GM13977 (cell line): ENCODE data around the gene TGFBI.

Experiments used
- DNase-seq: peaks from one replicate; pipeline ENCODE4 v3.0.0; 2012; ENCODE audit warnings: low spot score
- in situ Hi-C: fragments of 300-500 bp; cut with MboI; formaldehyde crosslinking; loops from one replicate; pipeline ENCODE4 v1.12.0; 2022; ENCODE audit warnings: low sequenced_read_pairs, low pct_unique_long_range_greater_than_20kb, mixed read lengths, inconsistent platforms; ENCODE audit not compliant: unreplicated experiment
- TF ChIP-seq, protein P1 (sequence below): IDR thresholded peaks from 2 replicates; pipeline ENCODE4 v1.5.1; 2012; ENCODE audit warnings: mild to moderate bottlenecking, control low read depth; ENCODE audit not compliant: insufficient read depth; ENCODE audit errors: extremely low read depth, missing control alignments

The TGFBI gene

GRCh38 chr5:136006761-136007251 lies 22.0 kb upstream of the TGFBI start:
- in situ Hi-C loops, result no loop called here
- TF ChIP-seq, protein P1, sequence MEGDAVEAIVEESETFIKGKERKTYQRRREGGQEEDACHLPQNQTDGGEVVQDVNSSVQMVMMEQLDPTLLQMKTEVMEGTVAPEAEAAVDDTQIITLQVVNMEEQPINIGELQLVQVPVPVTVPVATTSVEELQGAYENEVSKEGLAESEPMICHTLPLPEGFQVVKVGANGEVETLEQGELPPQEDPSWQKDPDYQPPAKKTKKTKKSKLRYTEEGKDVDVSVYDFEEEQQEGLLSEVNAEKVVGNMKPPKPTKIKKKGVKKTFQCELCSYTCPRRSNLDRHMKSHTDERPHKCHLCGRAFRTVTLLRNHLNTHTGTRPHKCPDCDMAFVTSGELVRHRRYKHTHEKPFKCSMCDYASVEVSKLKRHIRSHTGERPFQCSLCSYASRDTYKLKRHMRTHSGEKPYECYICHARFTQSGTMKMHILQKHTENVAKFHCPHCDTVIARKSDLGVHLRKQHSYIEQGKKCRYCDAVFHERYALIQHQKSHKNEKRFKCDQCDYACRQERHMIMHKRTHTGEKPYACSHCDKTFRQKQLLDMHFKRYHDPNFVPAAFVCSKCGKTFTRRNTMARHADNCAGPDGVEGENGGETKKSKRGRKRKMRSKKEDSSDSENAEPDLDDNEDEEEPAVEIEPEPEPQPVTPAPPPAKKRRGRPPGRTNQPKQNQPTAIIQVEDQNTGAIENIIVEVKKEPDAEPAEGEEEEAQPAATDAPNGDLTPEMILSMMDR, result no peak
- no peak for DNase-seq

DNA sequence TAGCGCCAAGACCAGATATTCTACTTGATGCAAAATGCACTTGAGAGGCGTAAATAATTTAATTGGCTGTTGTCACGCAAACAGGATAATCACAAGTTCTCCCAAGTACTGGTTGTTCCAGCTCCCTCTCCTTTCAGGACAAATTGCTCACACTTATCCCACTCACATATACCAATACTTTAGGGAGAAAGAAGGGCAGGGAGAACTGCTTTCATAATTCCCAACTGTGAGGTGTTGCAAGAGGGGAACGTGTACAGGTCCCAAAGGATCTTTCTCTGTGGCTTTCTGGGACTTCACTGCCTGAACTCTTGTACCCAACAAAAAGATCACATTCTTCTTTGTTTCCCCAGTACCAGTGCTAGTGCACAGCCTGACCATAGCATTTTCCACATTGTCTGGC lies 21.5 kb upstream of the TGFBI start:
- in situ Hi-C loops, result no loop called here
- TF ChIP-seq, protein P1, result no peak
- no peak for DNase-seq

GRCh38 chr5:136011414-136012001 lies 17.3 kb upstream of the TGFBI start:
- DNase-seq, result no peak
- in situ Hi-C loops, result no loop called here
- TF ChIP-seq, protein P1, result no peak

DNA sequence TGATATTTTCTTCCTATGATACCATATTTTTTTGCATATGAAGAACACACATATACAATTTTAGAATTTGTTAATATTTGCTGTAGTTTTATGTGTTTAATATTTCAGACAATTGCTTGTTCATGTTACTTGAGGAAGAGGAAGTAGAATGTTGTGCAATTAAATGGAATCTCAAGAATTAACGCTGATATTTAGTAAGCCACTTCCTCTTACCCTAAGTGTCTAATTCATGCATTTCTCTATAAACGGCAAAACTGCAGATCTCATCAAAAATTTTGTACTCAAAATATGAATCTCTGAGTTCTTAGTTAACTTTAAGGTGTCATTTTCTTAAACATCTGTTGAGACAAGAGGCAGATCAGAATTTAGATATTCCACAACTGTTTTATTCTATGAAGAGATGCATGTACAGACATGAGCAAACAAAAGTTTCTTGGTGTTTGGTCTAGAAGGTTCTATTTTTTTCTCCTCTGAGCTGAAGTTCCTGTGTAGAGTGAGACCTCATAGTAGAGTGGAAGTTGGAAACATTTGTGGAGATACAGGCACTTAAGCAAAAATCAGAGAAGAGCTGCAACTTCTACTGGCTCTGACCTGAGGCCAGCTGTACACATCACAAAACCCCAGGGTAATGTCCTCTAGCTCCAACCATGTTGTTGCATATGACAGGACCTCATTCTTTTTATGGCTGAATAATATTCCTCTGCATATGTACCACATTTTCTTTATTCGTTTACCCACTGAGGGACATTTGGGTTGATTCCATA lies 16.6 kb upstream of the TGFBI start:
- in situ Hi-C loops, result no loop called here
- TF ChIP-seq, protein P1, result no peak
- no peak for DNase-seq

DNA sequence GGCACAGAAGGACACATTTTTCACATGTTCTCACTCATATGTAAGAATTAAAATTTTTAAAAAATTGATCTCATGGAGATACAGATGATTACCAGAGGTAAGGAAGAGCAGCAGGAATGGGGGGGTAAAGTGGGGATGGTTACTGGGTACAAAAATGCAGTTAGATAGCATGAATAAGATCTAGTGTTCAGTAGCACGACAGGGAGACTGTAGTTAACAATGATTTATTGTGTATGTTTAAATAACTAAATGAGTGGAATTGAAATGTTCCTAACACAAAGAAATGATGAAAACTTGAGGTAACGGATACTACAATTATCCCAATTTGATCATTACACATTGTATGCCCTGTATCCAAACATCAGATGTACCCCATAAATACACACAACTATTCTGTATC lies 15.2 kb upstream of the TGFBI start:
- in situ Hi-C loops, result no loop called here
- TF ChIP-seq, protein P1, result no peak
- DNase-seq, result no peak

GRCh38 chr5:136014049-136015002 lies 14.5 kb upstream of the TGFBI start:
- in situ Hi-C loops, result no loop called here
- TF ChIP-seq, protein P1, result no peak
- no peak for DNase-seq
